SU-DHL-6 (cell line): ENCODE data around the gene ARHGEF1.

Experiments
- H2AFZ ChIP-seq: fragments of 200-600 bp; sonication (generic); 2 replicates; pipeline ENCODE4 v1.6.1; 2014; ENCODE audit warnings: low read depth, mild to moderate bottlenecking, moderate library complexity, mixed read lengths, antibody characterized with exemption, low read length; ENCODE audit not compliant: severe bottlenecking
- H3F3A ChIP-seq: fragments of 200-600 bp; shearing (Covaris generic); 2 replicates; pipeline ENCODE4 v1.6.0; 2016; ENCODE audit warnings: antibody characterized with exemption, mild to moderate bottlenecking; ENCODE audit not compliant: insufficient read depth
- H3K27ac ChIP-seq: fragments of 200-600 bp; sonication (generic); 2 replicates; pipeline ENCODE4 v1.5.1; 2016; ENCODE audit warnings: low read depth, mild to moderate bottlenecking, low read length, moderate library complexity, mixed read lengths
- H3K27me3 ChIP-seq: fragments of 200-600 bp; sonication (generic), shearing (Covaris generic); 2 replicates; pipeline ENCODE4 v1.6.0; 2014; ENCODE audit warnings: mild to moderate bottlenecking, low read length
- H3K36me3 ChIP-seq: fragments of 200-600 bp; sonication (generic); 2 replicates; pipeline ENCODE4 v1.6.1; 2014; ENCODE audit warnings: mild to moderate bottlenecking, low read length, mixed read lengths
- H3K4me2 ChIP-seq: fragments of 300-600, 200-600 bp; shearing (Covaris generic), sonication (generic); 2 replicates; pipeline ENCODE4 v1.6.0; 2014; ENCODE audit warnings: low read length, low read depth, mild to moderate bottlenecking; ENCODE audit not compliant: poor library complexity, severe bottlenecking
- H3K4me3 ChIP-seq: fragments of 200-600 bp; sonication (generic); 2 replicates; pipeline ENCODE4 v1.5.1; 2014; ENCODE audit warnings: antibody characterized with exemption, low read length, mild to moderate bottlenecking, mixed read lengths; ENCODE audit not compliant: insufficient read depth, poor library complexity, severe bottlenecking
- H3K79me2 ChIP-seq: fragments of 200-600 bp; sonication (generic); 2 replicates; pipeline ENCODE4 v1.6.1; 2014; ENCODE audit warnings: mild to moderate bottlenecking, low read length, moderate library complexity; ENCODE audit not compliant: insufficient read depth
- H3K9ac ChIP-seq: fragments of 200-600 bp; sonication (generic); 2 replicates; pipeline ENCODE4 v1.7.0; 2014; ENCODE audit warnings: mild to moderate bottlenecking, low read length
- H3K9me2 ChIP-seq: fragments of 200-600 bp; sonication (generic); replicated peaks from 2 replicates; pipeline ENCODE4 v1.6.1; 2014; ENCODE audit warnings: low read length; ENCODE audit not compliant: insufficient read depth
- H3K9me3 ChIP-seq: fragments of 200-600 bp; sonication (generic); 2 replicates; pipeline ENCODE4 v1.6.1; 2014; ENCODE audit warnings: low read length, mixed read lengths; ENCODE audit not compliant: insufficient read depth
- H4K20me1 ChIP-seq: fragments of 200-600 bp; sonication (generic); 2 replicates; pipeline ENCODE4 v1.6.1; 2014; ENCODE audit warnings: low read depth, mild to moderate bottlenecking, antibody characterized with exemption, low read length, moderate library complexity, mixed read lengths
- CTCF ChIP-seq: fragments of 200-600 bp; sonication (generic); IDR thresholded peaks from one replicate; pipeline ENCODE4 v1.5.1; 2017; ENCODE audit warnings: antibody characterized with exemption, mild to moderate bottlenecking, low read length, moderate library complexity; ENCODE audit not compliant: insufficient read depth, poor library complexity, severe bottlenecking
- EZH2phosphoT487 ChIP-seq: fragments of 200-600 bp; sonication (generic), shearing (Covaris generic); conservative IDR thresholded peaks from 2 replicates; pipeline ENCODE4 v1.6.1; 2018; ENCODE audit warnings: mild to moderate bottlenecking, antibody characterized with exemption, low read length, moderate library complexity, mixed read lengths

The ARHGEF1 gene

GRCh38 chr19:41901707-41902360, 18.9 kb downstream of the ARHGEF1 start:
- H3K9me2 ChIP-seq: no peaks in the 10 kb centered on the region
- H3K27me3 ChIP-seq: no peaks in the 10 kb centered on the region
- no peak overlapping the region for H3K4me2 ChIP-seq
- 0 out of 2 replicates have a peak, but pooled peaks cover 4% of the 10 kb centered on the region for H3K36me3 ChIP-seq
- no peak for TF ChIP-seq EZH2phosphoT487
- no peak for TF ChIP-seq CTCF
- H4K20me1 ChIP-seq: no peaks in the 10 kb centered on the region
- no peaks in the 10 kb centered on the region for H3K79me2 ChIP-seq
- H3K9ac ChIP-seq: no peak overlapping the region
- no peaks in the 10 kb centered on the region for H3K9me3 ChIP-seq
- H3K4me3 ChIP-seq: no peak overlapping the region
- H2AFZ ChIP-seq: no peak overlapping the region
- H3F3A ChIP-seq: peaks cover 30% of the 10 kb centered on the region
- no peak overlapping the region for H3K27ac ChIP-seq

GRCh38 chr19:41902594-41902993, 19.6 kb downstream of the ARHGEF1 start:
- Histone ChIP-seq H3F3A (peaks cover 37% of the 10 kb centered on the region), H3K36me3 (0 out of 2 replicates have a peak, but pooled peaks cover 4% of the 10 kb centered on the region), H3K27me3 (no peaks in the 10 kb centered on the region), H4K20me1 (no peaks in the 10 kb centered on the region), H3K9me2 (no peaks in the 10 kb centered on the region), H3K4me2 (no peak overlapping the region), H3K9me3 (no peaks in the 10 kb centered on the region), H3K79me2 (no peaks in the 10 kb centered on the region), H2AFZ (no peak overlapping the region), H3K4me3 (no peak overlapping the region), H3K27ac (no peak overlapping the region), H3K9ac (no peak overlapping the region)
- TF ChIP-seq CTCF (no peak), EZH2phosphoT487 (no peak)

- 0 out of 2 replicates have a peak, but pooled peaks cover 4% of the 10 kb centered on the region for H3K36me3 ChIP-seq
- no peaks in the 10 kb centered on the region for H4K20me1 ChIP-seq
- no peaks in the 10 kb centered on the region for H3K9me2 ChIP-seq
- H3K9me3 ChIP-seq: no peaks in the 10 kb centered on the region
- no peak overlapping the region for H2AFZ ChIP-seq
- H3K79me2 ChIP-seq: no peaks in the 10 kb centered on the region
- H3K27me3 ChIP-seq: no peaks in the 10 kb centered on the region
- peaks cover 43% of the 10 kb centered on the region for H3F3A ChIP-seq
- H3K9ac ChIP-seq: no peak overlapping the region
- TF ChIP-seq EZH2phosphoT487: no peak
- TF ChIP-seq CTCF: no peak
- no peak overlapping the region for H3K4me3 ChIP-seq
- no peak overlapping the region for H3K27ac ChIP-seq
- H3K4me2 ChIP-seq: no peak overlapping the region
These were observed 20.4 kb downstream of the ARHGEF1 start for GRCh38 chr19:41903193-41903953.
